HG03135 (cell line): ENCODE results near the gene PKMYT1.

Experiments used
- ATAC-seq: cut with Tn5 transposase; IDR thresholded peaks from one replicate; pipeline ENCODE4 v1.9.1; 2021; ENCODE audit warnings: mild to moderate bottlenecking, moderate library complexity; ENCODE audit not compliant: unreplicated experiment

Gene PKMYT1

DNA sequence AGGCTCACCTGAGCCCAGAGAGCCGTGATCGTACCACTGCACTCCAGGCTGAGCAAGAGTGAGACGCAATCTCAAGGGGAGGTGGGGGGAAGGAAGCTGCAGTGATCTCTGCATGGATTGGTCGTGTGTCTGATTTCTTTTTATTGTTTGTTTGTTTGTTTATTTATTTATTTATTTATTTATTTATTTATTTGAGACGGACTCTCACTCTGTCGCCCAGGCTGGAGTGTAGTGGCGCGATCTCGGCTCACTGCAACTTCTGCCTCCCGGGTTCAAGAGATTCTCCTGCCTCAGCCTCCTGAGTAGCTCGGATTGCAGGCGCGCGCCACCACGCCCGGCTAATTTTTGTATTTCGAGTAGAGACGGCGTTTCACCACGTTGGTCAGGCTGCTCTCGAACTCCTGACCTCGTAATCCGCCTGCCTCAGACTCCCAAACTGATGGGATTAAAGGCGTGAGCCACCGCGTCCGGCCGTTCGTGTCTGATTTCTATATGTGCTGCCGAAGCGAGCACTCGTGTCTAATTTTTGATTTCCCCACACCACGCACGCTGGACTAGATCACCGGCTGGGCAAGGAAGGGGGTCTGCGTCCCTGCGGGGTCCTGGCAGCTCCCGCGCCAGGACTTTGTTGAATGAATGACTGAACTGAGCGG, 39.5 kb upstream of the PKMYT1 start:
- ATAC-seq: no peak

- no peak for ATAC-seq
These were observed 37.7 kb upstream of the PKMYT1 start, which contains the start of gene CLDN6 for GRCh38 chr16:3017794-3018506. Gene CLDN6, minus strand, starts transcription at chr16:3018183. Its CDS starts 2,162 bp downstream, at chr16:3016021.

DNA sequence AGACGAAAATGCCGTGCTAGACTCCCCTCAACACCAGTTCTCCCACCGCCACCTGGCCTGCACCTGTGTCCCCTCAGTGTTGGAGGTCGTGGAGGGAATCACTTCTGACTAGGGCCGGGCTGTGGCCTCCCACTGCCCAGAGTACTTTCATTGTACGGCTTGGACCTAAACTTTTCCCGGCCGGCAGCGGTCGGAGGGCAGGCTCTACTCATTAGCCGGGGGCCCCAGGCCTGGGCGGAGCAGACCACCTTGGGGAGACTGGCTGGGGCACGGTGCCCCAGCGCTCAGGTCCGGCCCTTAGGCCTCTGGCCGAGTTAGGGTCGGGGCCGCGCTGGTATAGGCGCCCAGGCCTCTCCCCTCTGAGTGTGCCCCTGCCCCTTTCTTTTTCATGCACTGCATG, 37.1 kb upstream of the PKMYT1 start:
- no peak for ATAC-seq

DNA sequence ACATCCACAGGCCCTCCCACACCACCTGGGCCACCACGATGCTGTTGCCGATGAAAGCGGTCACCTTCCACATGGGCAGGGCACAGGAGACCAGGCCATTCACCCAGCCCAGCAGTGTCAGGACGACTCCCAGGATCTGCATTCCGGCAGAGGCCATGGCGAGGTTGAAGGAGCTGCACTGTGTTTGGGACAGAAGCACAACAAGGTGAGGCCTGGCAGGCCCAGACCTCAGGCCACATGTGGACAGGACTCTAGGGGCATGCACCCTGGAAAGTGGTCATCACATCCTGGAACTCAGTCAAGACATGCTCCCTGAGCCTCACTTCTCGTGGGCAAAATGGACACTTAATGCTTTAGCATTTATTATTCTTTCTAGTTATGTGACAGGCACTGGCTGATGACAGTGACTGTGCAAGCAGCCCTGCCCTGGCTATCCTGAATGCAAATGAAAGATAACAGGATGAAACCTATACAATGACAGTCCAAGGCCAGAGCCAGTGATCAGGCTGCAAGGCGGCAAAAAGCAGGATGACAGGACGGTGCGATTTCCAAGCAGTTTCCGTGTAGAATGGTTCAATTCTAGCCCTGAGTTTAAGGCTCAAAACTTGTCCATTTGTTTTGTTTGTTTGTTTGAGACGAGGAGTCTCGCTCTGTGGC, 35.7 kb upstream of the PKMYT1 start:
- ATAC-seq: no peak

DNA sequence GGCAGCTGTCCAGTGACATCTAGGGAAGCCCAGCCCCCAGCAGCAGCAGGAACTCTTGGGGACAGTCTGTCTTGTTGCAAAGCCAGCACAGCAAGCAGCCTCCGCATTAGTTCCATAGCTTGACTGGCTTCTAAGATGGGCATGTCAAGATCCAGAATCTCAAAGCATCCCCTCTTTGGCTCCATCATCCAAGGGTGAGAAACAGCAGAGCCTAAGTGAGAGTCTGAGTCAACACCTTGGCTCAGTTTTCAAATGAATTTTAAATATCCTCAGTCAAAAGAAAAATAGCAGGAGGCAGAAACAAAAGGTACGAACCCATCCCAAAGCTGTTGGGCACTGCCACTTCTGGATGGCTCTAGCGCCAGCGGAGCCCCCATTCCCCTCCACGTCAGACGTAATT, 34.7 kb upstream of the PKMYT1 start:
- no peak for ATAC-seq

DNA sequence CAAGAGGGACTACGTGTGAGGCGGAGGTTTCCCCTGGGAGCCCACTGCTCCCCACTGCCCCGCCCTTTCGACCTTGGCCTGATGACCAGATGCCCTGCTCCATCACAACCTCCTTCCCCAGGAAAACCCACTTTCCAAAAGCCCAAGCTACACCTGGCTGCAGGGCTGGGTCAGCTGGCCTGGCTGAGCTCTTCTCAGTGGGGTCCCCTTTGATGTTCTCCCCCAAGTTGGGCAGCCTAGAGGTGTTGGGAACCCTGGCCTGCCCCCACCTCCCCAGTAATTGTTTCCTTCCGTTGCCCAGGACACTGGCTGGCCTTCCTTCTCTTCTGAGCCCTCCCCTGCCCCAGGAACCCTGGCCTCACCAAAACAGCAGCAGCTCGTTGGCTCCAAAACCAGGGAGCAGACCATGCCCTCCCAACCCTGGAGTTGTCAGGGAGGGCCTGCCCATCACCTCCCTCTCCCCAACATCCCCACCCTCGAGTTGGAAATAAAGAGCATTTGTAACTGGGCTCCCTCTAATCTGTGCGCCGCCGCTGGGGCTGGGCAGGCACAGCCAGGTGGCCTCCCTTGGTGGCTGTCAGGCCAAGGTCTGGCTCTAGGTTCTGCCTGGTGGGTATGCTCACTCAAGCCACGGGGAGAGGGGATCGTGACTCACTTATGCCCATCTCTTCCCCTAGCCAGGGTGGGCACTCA, 33.9 kb upstream of the PKMYT1 start:
- ATAC-seq: no peak

- ATAC-seq: no peak
These were observed 33.3 kb upstream of the PKMYT1 start for GRCh38 chr16:3013491-3013951.

DNA sequence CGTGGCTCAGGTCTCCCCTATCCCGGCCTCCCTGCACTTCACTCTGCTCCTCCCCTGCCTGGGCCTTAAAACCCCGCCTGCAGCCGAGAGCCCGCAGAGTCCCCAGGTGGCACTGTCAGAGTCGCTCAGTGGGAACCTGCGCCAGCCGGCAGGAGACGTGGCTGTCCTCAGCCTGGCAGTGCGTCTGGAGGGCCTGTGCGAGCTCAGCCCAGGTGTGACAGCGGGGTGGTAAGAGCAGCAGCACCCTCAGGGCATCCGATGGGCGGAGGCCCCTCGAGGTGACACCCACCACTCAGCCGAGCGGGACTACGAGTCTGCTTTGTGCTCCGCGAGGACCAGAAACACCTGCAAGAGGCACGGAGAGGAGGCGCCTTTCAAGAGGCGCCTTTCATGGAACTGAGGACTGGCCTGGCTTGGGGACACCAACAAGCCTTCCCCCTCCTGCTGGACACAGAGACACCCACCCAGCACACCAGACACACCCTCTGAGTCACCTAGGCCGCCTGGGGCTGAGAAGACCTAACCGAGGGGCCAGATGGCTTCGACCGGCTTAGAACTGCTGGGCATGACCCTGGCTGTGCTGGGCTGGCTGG, 32.7 kb upstream of the PKMYT1 start, which contains the start of gene CLDN9:
TSS of gene CLDN9 (plus strand) at position 96 of the 593 bp plus-strand sequence. CDS start at position 536, 440 bp downstream.
- ATAC-seq: no peak

- ATAC-seq: no peak
These were observed 32.0 kb upstream of the PKMYT1 start for GRCh38 chr16:3012246-3012645.

GRCh38 chr16:3010510-3010909, 30.3 kb upstream of the PKMYT1 start:
- ATAC-seq: no peak

- no peak for ATAC-seq
These were observed 29.5 kb upstream of the PKMYT1 start for GRCh38 chr16:3009568-3010390.

DNA sequence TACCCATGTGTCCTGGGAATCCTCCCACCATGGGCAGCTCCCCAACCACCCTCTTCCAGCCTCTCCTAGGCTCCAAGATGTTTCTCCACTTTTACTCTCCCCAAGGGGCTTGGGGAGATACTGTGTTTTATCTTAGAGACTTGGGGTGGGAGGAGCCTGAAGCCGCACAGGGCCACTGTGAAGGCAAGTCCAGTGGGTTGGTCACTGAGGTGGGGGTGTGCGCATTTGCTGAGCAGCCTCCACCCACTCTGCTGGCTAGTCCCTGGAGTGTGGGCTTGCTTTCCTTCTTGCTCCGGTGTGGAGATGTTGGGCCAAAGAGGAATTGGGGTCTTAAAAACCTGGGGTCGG, 28.4 kb upstream of the PKMYT1 start:
- no peak for ATAC-seq

DNA sequence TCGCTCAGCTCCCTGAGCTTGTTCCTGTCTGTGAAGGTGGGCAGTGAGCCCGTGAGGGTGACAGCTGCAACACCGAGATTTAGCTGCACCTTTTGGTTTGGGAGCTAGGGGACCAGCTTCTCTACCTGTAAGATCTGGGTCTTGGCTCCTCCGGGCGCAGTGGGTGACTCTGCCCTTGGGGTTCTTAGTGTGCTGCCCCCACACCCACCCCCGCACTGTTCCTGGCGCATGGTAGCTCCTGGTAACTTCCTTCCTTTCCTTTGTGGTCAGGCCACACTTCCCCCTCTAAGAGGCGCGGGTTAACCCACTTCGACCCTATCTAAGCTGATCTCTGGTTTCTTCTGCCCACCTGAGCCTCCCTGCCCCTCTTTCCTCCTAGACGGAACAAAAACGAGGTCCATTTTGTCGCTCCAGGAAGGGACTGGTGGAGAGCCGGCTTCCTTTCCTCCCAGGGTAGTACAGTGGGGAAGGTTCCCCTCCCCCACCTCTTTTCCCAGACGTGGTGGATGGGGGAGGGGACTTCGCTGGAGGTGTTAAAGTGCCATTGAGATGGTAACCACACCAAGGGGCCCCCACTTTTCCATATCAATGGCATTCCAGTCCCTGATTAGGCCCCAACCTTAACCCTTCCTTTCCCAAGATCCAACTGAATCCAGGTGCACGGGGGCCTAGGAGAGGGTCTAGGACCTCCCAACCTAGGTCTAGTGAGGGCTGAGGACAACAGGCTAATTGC, 27.9 kb upstream of the PKMYT1 start:
- ATAC-seq: no peak

DNA sequence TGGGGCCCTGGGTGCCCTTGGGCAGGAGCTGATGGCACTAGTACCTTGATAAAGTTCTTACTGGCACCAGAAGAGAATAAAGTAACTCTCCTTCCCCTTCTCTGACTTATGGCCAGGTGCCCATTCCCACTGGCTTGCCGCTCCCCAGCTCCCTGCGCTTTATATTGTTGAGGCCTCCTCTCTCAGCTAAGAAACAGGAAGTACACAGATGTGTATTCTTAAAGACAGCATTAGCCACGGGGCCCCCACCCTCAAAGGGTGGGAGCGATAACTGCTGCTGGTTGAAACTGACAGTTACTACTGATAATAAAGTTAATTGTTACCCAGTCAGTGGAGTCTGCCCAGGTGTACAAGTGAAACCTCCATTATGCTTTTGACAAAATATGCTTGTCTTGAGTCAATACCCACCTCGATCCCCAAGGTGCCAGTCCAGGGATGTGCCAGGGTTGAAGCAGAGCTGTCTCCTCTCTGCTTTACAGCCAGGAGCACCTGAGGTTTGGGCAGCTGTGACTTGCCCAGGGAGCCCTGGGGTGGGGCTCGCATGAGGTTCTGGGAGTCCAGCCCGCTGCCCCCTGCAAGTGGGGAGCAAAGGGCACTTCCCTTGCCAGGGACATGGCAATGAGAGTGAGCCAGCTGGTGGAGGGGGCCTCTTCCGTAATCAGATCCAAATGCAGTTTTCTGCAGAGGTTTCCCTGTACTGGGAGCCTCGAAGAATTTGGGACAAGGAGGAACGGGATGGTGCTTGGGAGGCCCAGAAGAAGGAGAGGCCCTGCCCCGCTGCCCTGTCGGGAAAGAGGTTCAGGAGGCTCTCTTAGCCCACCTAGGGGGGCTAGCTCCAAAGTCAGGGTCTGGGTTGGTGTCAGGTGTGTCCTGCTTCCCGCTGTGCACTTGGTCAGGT, 27.1 kb upstream of the PKMYT1 start:
- no peak for ATAC-seq

DNA sequence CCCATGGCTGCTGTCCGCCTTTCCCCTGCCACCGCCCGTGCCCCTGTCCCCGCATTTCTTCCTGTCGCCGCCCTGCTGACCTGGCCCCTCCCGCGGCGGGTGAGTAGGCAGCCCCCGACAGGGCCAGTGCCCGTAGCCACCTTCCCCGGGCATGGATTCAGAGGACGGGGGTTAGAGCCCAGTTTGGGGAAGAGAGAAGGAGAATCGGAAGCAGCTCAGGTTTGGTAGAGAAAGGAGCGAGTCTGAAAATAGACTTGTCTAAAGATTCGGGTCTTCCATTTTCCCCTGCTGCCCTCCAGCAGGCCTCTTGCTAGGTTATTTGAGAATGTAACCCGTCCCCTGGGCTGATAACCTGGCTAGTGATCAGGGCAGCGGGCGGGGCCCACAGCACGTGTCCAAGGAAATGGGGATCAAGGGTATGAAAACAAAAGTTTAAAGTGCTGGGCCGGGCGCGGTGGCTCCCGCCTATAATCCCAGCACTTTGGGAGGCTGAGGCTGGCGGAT, 24.6 kb upstream of the PKMYT1 start:
- no peak for ATAC-seq

- peak; percentile 18 for ATAC-seq
These were observed 24.1 kb upstream of the PKMYT1 start for GRCh38 chr16:3004319-3004718.

DNA sequence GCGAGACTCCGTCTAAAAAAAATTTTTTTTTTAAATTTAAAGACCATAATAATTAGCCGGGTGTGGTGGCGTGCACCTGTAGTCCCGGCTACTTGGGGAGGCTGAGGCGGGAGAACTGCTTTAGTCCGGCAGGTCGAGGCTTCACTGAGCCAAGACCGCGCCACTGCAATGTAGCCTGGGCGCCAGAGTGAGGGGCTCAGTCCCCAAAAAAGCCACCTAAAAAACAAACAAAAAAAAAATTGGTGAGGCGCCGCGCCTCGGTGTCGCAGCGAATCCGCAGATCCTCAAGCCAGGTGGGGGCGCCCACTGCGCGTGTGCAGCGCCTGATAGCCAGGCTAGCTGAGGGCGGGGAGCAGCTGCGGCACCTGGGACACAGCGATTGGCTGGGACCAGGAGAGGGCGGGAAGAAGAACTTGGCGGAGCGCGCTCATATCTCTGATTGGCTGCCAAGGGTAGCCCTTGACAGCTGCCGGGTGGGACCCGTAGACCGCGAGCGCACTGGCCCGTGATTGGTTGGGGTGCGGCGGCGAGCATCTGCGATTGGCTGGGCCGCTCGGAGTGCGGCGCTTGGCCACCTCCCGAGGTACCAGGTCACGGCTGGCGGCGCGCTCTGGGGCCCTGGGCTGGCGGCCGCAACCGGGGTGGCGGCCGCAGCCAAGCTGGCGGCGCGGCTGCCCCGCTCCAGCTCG, 23.5 kb upstream of the PKMYT1 start:
- ATAC-seq: peak; percentile 89

- ATAC-seq: no peak
These were observed 21.1 kb upstream of the PKMYT1 start for GRCh38 chr16:3001316-3001715.
